ENCODE data around the gene NACAD.

Gene NACAD

GRCh38 chr7:45048748-45049147 lies 40.0 kb downstream of the NACAD start:
- Histone ChIP-seq H3K36me3 (ENCODE audit: control insufficient read depth, low read length) (peaks cover 86% of the 10 kb centered on the region), H3F3A (ENCODE audit: control insufficient read depth, insufficient read depth) (peaks cover 6% of the 10 kb centered on the region), H3K4me1 (ENCODE audit: control insufficient read depth, low read length) (peaks cover 4% of the 10 kb centered on the region), H3K27ac (ENCODE audit: low read depth, low read length) (no peak overlapping the region), H4K20me1 (ENCODE audit: control insufficient read depth, insufficient read depth, low read depth, low read length) (peaks cover 10% of the 10 kb centered on the region; the same call in 1 of the 2 replicates), H3K4me2 (ENCODE audit: low read length) (no peak overlapping the region), H3K4me3 (ENCODE audit: low read length) (no peak overlapping the region), H3K27me3 (ENCODE audit: control insufficient read depth, low read length) (no peaks in the 10 kb centered on the region), H3K79me2 (ENCODE audit: control insufficient read depth, low read length) (peaks cover 54% of the 10 kb centered on the region), H3K9me3 (ENCODE audit: control insufficient read depth, insufficient read depth, low read length) (no peaks in the 10 kb centered on the region), H3K9me2 (replicated peaks; ENCODE audit: control insufficient read depth, low read length) (no peaks in the 10 kb centered on the region)
- TF ChIP-seq EZH2phosphoT487 (IDR thresholded peaks at IDR 0.05; ENCODE audit: borderline replicate concordance, low read length) (no peak), CTCF (IDR thresholded peaks at IDR 0.05; ENCODE audit: low read depth, low read length, poor library complexity, severe bottlenecking) (no peak)

GRCh38 chr7:45044338-45044737 lies 44.4 kb downstream of the NACAD start:
- Histone ChIP-seq H3K9me2 (replicated peaks; ENCODE audit: control insufficient read depth, low read length) (no peaks in the 10 kb centered on the region), H3K79me2 (ENCODE audit: control insufficient read depth, low read length) (peaks cover 45% of the 10 kb centered on the region), H3K9me3 (ENCODE audit: control insufficient read depth, insufficient read depth, low read length) (no peaks in the 10 kb centered on the region), H4K20me1 (ENCODE audit: control insufficient read depth, insufficient read depth, low read depth, low read length) (0 out of 2 replicates have a peak, but pooled peaks cover 5% of the 10 kb centered on the region), H3K4me1 (ENCODE audit: control insufficient read depth, low read length) (no peaks in the 10 kb centered on the region), H3K4me2 (ENCODE audit: low read length) (no peak overlapping the region), H3K4me3 (ENCODE audit: low read length) (no peak overlapping the region), H3F3A (ENCODE audit: control insufficient read depth, insufficient read depth) (peaks cover 1% of the 10 kb centered on the region), H3K36me3 (ENCODE audit: control insufficient read depth, low read length) (peaks cover 91% of the 10 kb centered on the region), H3K27me3 (ENCODE audit: control insufficient read depth, low read length) (no peaks in the 10 kb centered on the region), H3K27ac (ENCODE audit: low read depth, low read length) (no peak overlapping the region)
- no peak for TF ChIP-seq CTCF (IDR thresholded peaks at IDR 0.05; ENCODE audit: low read depth, low read length, poor library complexity, severe bottlenecking)
- TF ChIP-seq EZH2phosphoT487 (IDR thresholded peaks at IDR 0.05; ENCODE audit: borderline replicate concordance, low read length) = no peak

- Histone ChIP-seq H3K27ac (ENCODE audit: low read depth, low read length) (no peak overlapping the region), H3K4me1 (ENCODE audit: control insufficient read depth, low read length) (peaks cover 13% of the 10 kb centered on the region), H3K79me2 (ENCODE audit: control insufficient read depth, low read length) (peaks cover 79% of the 10 kb centered on the region), H3K9me3 (ENCODE audit: control insufficient read depth, insufficient read depth, low read length) (no peaks in the 10 kb centered on the region), H3K4me2 (ENCODE audit: low read length) (no peak overlapping the region), H3K9me2 (replicated peaks; ENCODE audit: control insufficient read depth, low read length) (no peaks in the 10 kb centered on the region), H3K36me3 (ENCODE audit: control insufficient read depth, low read length) (peaks cover 76% of the 10 kb centered on the region), H3F3A (ENCODE audit: control insufficient read depth, insufficient read depth) (no peaks in the 10 kb centered on the region), H3K27me3 (ENCODE audit: control insufficient read depth, low read length) (no peaks in the 10 kb centered on the region), H3K4me3 (ENCODE audit: low read length) (no peak overlapping the region), H4K20me1 (ENCODE audit: control insufficient read depth, insufficient read depth, low read depth, low read length) (peaks cover 19% of the 10 kb centered on the region; the same call in 1 of the 2 replicates)
- TF ChIP-seq CTCF (IDR thresholded peaks at IDR 0.05; ENCODE audit: low read depth, low read length, poor library complexity, severe bottlenecking) (no peak), EZH2phosphoT487 (IDR thresholded peaks at IDR 0.05; ENCODE audit: borderline replicate concordance, low read length) (no peak)
Observed at GRCh38 chr7:45039106-45039505, 49.7 kb downstream of the NACAD start.

Measured in DOHH2 (cell line).